ENCODE results near the gene SUPT6H. TPM values are rescaled to one million over a fixed set of nuclear protein-coding genes. Genes with fewer than 3 reads are reported as not detected.
A peak's percentile ranks its signal among the peaks of the same experiment; 100 is the strongest.

The SUPT6H gene
- total and polyA plus RNA-seq, 2 of the 4 experiments (the other 2 are of a cell fraction), result 41.4 to 44.8 TPM

GRCh38 chr17:28735242-28735722, 73.3 kb downstream of the SUPT6H start:
- H2AFZ ChIP-seq (replicated peaks; ENCODE audit: low read length, poor library complexity), result peak overlapping the region; percentile 49
- no peak overlapping the region for H4K5ac ChIP-seq (ENCODE audit: low read depth, low read length)
- H4K8ac ChIP-seq (ENCODE audit: low read depth in 2 of 2, low read length in 2 of 2), result no peak overlapping the region
- no peaks in the 10 kb centered on the region for H3K9me1 ChIP-seq (ENCODE audit: insufficient read depth, low read length)
- H4K91ac ChIP-seq (ENCODE audit: insufficient read depth, low read depth, low read length), result no peak overlapping the region
- no peaks in the 10 kb centered on the region for H3K27me3 ChIP-seq (ENCODE audit: control insufficient read depth, insufficient read depth, low read length)
- no peaks in the 10 kb centered on the region for H3K36me3 ChIP-seq (ENCODE audit: control insufficient read depth, insufficient read depth, low read length)
- POLR2A ChIA-PET (ENCODE audit: unreplicated experiment), result no interaction called here
- no peak overlapping the region for H3K23ac ChIP-seq (ENCODE audit: low read depth, low read length)
- no peak overlapping the region for H2BK20ac ChIP-seq (ENCODE audit: low read depth, low read length)
- WGBS, 2 experiments (ENCODE audit: extremely low coverage in 2 of 2, insufficient read length in 1 of 2), result 0% methylated on average over 1 of the region's 5 CpGs; no CpG with 5 or more reads in 1 of the 2 experiments
- CTCF ChIA-PET, result interaction anchor here (1.5 kb wide), 1 partner anchor 8 kb away, joined by 5 read pairs; no protein-coding TSS in a partner anchor
- TF ChIP-seq RAD21 (IDR thresholded peaks at IDR 0.05; ENCODE audit: low read length) (no peak), MXI1 (IDR thresholded peaks at IDR 0.05; ENCODE audit: borderline replicate concordance, low read depth, low read length) (no peak), RCOR1 (IDR thresholded peaks at IDR 0.05; ENCODE audit: insufficient replicate concordance, low read length) (no peak), MAZ (IDR thresholded peaks at IDR 0.05; ENCODE audit: borderline replicate concordance, low read depth, low read length) (no peak; the same call in 1 of the 2 replicates), CEBPB (IDR thresholded peaks at IDR 0.05; ENCODE audit: low read depth, low read length) (no peak), POLR2A (IDR thresholded peaks at IDR 0.05; ENCODE audit: low read depth, low read length) (no peak), CHD1 (IDR thresholded peaks at IDR 0.05; ENCODE audit: low read depth, low read length) (no peak), FOS (IDR thresholded peaks at IDR 0.05; ENCODE audit: low read depth, low read length) (no peak), BHLHE40 (IDR thresholded peaks at IDR 0.05; ENCODE audit: low read depth, low read length) (no peak), RFX5 (IDR thresholded peaks at IDR 0.05; ENCODE audit: low read depth, low read length) (no peak), NFE2L2 (IDR thresholded peaks at IDR 0.05; ENCODE audit: low read depth, low read length) (no peak), USF2 (IDR thresholded peaks at IDR 0.05; ENCODE audit: low read depth, low read length) (no peak), MAFK (IDR thresholded peaks at IDR 0.05; ENCODE audit: low read depth, low read length) (no peak), SMC3 (IDR thresholded peaks at IDR 0.05; ENCODE audit: low read depth, low read length) (no peak)
- TF ChIP-seq, protein P1, sequence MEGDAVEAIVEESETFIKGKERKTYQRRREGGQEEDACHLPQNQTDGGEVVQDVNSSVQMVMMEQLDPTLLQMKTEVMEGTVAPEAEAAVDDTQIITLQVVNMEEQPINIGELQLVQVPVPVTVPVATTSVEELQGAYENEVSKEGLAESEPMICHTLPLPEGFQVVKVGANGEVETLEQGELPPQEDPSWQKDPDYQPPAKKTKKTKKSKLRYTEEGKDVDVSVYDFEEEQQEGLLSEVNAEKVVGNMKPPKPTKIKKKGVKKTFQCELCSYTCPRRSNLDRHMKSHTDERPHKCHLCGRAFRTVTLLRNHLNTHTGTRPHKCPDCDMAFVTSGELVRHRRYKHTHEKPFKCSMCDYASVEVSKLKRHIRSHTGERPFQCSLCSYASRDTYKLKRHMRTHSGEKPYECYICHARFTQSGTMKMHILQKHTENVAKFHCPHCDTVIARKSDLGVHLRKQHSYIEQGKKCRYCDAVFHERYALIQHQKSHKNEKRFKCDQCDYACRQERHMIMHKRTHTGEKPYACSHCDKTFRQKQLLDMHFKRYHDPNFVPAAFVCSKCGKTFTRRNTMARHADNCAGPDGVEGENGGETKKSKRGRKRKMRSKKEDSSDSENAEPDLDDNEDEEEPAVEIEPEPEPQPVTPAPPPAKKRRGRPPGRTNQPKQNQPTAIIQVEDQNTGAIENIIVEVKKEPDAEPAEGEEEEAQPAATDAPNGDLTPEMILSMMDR (conservative IDR thresholded peaks at IDR 0.05; ENCODE audit: low read depth, low read length), result no peak
- TF ChIP-seq, protein P2, sequence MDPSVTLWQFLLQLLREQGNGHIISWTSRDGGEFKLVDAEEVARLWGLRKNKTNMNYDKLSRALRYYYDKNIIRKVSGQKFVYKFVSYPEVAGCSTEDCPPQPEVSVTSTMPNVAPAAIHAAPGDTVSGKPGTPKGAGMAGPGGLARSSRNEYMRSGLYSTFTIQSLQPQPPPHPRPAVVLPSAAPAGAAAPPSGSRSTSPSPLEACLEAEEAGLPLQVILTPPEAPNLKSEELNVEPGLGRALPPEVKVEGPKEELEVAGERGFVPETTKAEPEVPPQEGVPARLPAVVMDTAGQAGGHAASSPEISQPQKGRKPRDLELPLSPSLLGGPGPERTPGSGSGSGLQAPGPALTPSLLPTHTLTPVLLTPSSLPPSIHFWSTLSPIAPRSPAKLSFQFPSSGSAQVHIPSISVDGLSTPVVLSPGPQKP (IDR thresholded peaks at IDR 0.05; ENCODE audit: borderline replicate concordance, low read depth, low read length), result no peak
- H3K14ac ChIP-seq (replicated peaks; ENCODE audit: low read depth, low read length), result no peak overlapping the region; the same call in 1 of the 2 replicates
- peak; percentile 61 for ATAC-seq (ENCODE audit: low read depth)
- H2AK5ac ChIP-seq (ENCODE audit: low read depth, low read length), result no peak overlapping the region
- H3K9ac ChIP-seq (ENCODE audit: low read depth, low read length), result no peak overlapping the region
- in situ Hi-C loops (cut with MboI; ENCODE audit: low sequenced_read_pairs), result loop anchor here (10.0 kb wide), 1 partner anchor 370 kb away; no protein-coding TSS in a partner anchor
- no peaks in the 10 kb centered on the region for H3K79me1 ChIP-seq (ENCODE audit: low read depth in 1 of 2, low read length in 2 of 2)
- dilution Hi-C loops (cut with HindIII; ENCODE audit: low sequenced_read_pairs, unreplicated experiment), result no loop called here
- no peaks in the 10 kb centered on the region for H4K20me1 ChIP-seq (ENCODE audit: insufficient read depth, low read length)
- 0 out of 2 replicates have a peak, but pooled peaks cover 2% of the 10 kb centered on the region for H3K4me1 ChIP-seq (ENCODE audit: control insufficient read depth, insufficient read depth, low read length)
- no peak overlapping the region for H3K4ac ChIP-seq (ENCODE audit: low read depth, low read length)
- no peak overlapping the region for H2BK15ac ChIP-seq (ENCODE audit: low read depth, low read length)
- no peak overlapping the region for H2BK120ac ChIP-seq (ENCODE audit: low read depth, low read length)
- peak overlapping the region; percentile 42 for H2AK9ac ChIP-seq (replicated peaks; ENCODE audit: low read depth, low read length, poor library complexity)
- H3K4me3 ChIP-seq (ENCODE audit: insufficient read depth, low read depth, low read length), result no peak overlapping the region
- H3K4me2 ChIP-seq (ENCODE audit: low read depth, low read length), result no peak overlapping the region
- no TSS peak for BruUV-seq (replicated peaks)
- no peak overlapping the region for H3K56ac ChIP-seq (ENCODE audit: extremely low read depth, insufficient read depth, low read length)
- no peak for DNase-seq
- H3K9me3 ChIP-seq (ENCODE audit: control insufficient read depth, insufficient read depth, low read length), result no peaks in the 10 kb centered on the region
- no peak overlapping the region for H3K27ac ChIP-seq (ENCODE audit: insufficient read depth, low read length)
- intact Hi-C loops (cut with micrococcal nuclease), result no loop called here
- no peak overlapping the region for H3K18ac ChIP-seq (ENCODE audit: low read depth, low read length)
- H2BK5ac ChIP-seq (ENCODE audit: low read depth, low read length, poor library complexity, severe bottlenecking), result no peak overlapping the region

Measured in IMR-90 (cell line).